ENCODE data around the gene MYO9A.

Gene MYO9A

GRCh38 chr15:72155635-72156616 is 38.0 kb upstream of the MYO9A start (continued):
- TF ChIP-seq ZNF600 (tag by site-specific recombination; IDR thresholded peaks at IDR 0.05): peak; percentile 15; the same call in 1 of the 2 replicates
- TF ChIP-seq ZEB2 (tag by site-specific recombination; IDR thresholded peaks at IDR 0.05): peak; percentile 69
- TF ChIP-seq ZNF654 (tag by site-specific recombination; IDR thresholded peaks at IDR 0.05; ENCODE audit: low read depth): peak; percentile 100
- 0 out of 2 replicates have a peak, but pooled peaks have one; percentile 52 for TF ChIP-seq ZNF24 (tag by site-specific recombination; IDR thresholded peaks at IDR 0.05)
- TF ChIP-seq SETDB1 (IDR thresholded peaks at IDR 0.05; ENCODE audit: insufficient read length, low read length): no peak
- no peak for TF ChIP-seq ZNF677 (tag by site-specific recombination; IDR thresholded peaks at IDR 0.05)
- peak; percentile 70 for TF ChIP-seq ZBTB20 (tag by site-specific recombination; IDR thresholded peaks at IDR 0.05)
- TF ChIP-seq SP7 (tag by site-specific recombination; IDR thresholded peaks at IDR 0.05): peak; percentile 49
- TF ChIP-seq ZSCAN30 (tag by site-specific recombination; IDR thresholded peaks at IDR 0.05): peak; percentile 91
- peak; percentile 13; the same call in 1 of the 2 replicates for TF ChIP-seq IKZF3 (tag by site-specific recombination; IDR thresholded peaks at IDR 0.05)
- TF ChIP-seq ZXDB (tag by site-specific recombination; IDR thresholded peaks at IDR 0.05): peak; percentile 41; the same call in 1 of the 2 replicates
- no peak for TF ChIP-seq ZNF521 (tag by site-specific recombination; IDR thresholded peaks at IDR 0.05)
- peak; percentile 64 for TF ChIP-seq ZNF335 (tag by site-specific recombination; conservative IDR thresholded peaks at IDR 0.05)

- no peaks in the 10 kb centered on the region for H3K9me3 ChIP-seq (ENCODE audit: control insufficient read depth, insufficient read depth, low read depth, low read length)
- POLR2A ChIA-PET: no interaction called here
- CTCF ChIA-PET: interaction anchor here (0.7 to 2.8 kb wide), 16 partner anchors 9 to 838 kb away, joined by 3 to 47 read pairs (median 10); no protein-coding TSS in a partner anchor
- H3K4me3 ChIP-seq (ENCODE audit: low read depth, low read length): no peak overlapping the region
- peak overlapping the region; percentile 25; the same call in 1 of the 2 replicates for H3K27ac ChIP-seq (ENCODE audit: extremely low read depth, low read depth, low read length)
- H3K36me3 ChIP-seq (ENCODE audit: control insufficient read depth in 2 of 2, insufficient read depth in 1 of 2, low read length in 2 of 2): no peaks in the 10 kb centered on the region
- H3K4me1 ChIP-seq (ENCODE audit: control insufficient read depth, insufficient read depth, low read length): peaks cover 13% of the 10 kb centered on the region
- TF ChIP-seq ZNF677 (tag by site-specific recombination; IDR thresholded peaks at IDR 0.05): 0 out of 2 replicates have a peak, but pooled peaks have one; percentile 42
- TF ChIP-seq ZNF404 (tag by site-specific recombination; IDR thresholded peaks at IDR 0.05): 0 out of 2 replicates have a peak, but pooled peaks have one; percentile 26
- no peak for TF ChIP-seq ZNF580 (tag by site-specific recombination; IDR thresholded peaks at IDR 0.05)
- TF ChIP-seq ZNF549 (tag by site-specific recombination; IDR thresholded peaks at IDR 0.05): no peak
- peak; percentile 46; the same call in 1 of the 2 replicates for TF ChIP-seq ZFHX2 (tag by site-specific recombination; conservative IDR thresholded peaks at IDR 0.05)
- TF ChIP-seq ZNF398 (tag by site-specific recombination; IDR thresholded peaks at IDR 0.05): peak; percentile 17; the same call in 1 of the 2 replicates
- no peak for TF ChIP-seq ZNF791 (tag by site-specific recombination; IDR thresholded peaks at IDR 0.05)
- no peak for TF ChIP-seq ZBTB1 (tag by site-specific recombination; IDR thresholded peaks at IDR 0.05)
- no peak for TF ChIP-seq ZNF140 (tag by site-specific recombination; IDR thresholded peaks at IDR 0.05)
- peak; percentile 50; the same call in 1 of the 2 replicates for TF ChIP-seq ZNF600 (tag by site-specific recombination; IDR thresholded peaks at IDR 0.05)
- no peak for TF ChIP-seq FEZF1 (tag by site-specific recombination; IDR thresholded peaks at IDR 0.05)
- TF ChIP-seq, protein P1, sequence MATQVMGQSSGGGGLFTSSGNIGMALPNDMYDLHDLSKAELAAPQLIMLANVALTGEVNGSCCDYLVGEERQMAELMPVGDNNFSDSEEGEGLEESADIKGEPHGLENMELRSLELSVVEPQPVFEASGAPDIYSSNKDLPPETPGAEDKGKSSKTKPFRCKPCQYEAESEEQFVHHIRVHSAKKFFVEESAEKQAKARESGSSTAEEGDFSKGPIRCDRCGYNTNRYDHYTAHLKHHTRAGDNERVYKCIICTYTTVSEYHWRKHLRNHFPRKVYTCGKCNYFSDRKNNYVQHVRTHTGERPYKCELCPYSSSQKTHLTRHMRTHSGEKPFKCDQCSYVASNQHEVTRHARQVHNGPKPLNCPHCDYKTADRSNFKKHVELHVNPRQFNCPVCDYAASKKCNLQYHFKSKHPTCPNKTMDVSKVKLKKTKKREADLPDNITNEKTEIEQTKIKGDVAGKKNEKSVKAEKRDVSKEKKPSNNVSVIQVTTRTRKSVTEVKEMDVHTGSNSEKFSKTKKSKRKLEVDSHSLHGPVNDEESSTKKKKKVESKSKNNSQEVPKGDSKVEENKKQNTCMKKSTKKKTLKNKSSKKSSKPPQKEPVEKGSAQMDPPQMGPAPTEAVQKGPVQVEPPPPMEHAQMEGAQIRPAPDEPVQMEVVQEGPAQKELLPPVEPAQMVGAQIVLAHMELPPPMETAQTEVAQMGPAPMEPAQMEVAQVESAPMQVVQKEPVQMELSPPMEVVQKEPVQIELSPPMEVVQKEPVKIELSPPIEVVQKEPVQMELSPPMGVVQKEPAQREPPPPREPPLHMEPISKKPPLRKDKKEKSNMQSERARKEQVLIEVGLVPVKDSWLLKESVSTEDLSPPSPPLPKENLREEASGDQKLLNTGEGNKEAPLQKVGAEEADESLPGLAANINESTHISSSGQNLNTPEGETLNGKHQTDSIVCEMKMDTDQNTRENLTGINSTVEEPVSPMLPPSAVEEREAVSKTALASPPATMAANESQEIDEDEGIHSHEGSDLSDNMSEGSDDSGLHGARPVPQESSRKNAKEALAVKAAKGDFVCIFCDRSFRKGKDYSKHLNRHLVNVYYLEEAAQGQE (tag by site-specific recombination; IDR thresholded peaks at IDR 0.05): no peak
- 0 out of 2 replicates have a peak, but pooled peaks have one; percentile 40 for TF ChIP-seq ZNF792 (tag by site-specific recombination; IDR thresholded peaks at IDR 0.05)
- TF ChIP-seq, protein P2, sequence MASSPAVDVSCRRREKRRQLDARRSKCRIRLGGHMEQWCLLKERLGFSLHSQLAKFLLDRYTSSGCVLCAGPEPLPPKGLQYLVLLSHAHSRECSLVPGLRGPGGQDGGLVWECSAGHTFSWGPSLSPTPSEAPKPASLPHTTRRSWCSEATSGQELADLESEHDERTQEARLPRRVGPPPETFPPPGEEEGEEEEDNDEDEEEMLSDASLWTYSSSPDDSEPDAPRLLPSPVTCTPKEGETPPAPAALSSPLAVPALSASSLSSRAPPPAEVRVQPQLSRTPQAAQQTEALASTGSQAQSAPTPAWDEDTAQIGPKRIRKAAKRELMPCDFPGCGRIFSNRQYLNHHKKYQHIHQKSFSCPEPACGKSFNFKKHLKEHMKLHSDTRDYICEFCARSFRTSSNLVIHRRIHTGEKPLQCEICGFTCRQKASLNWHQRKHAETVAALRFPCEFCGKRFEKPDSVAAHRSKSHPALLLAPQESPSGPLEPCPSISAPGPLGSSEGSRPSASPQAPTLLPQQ (tag by site-specific recombination; IDR thresholded peaks at IDR 0.05): peak; percentile 69
- TF ChIP-seq, protein P3, sequence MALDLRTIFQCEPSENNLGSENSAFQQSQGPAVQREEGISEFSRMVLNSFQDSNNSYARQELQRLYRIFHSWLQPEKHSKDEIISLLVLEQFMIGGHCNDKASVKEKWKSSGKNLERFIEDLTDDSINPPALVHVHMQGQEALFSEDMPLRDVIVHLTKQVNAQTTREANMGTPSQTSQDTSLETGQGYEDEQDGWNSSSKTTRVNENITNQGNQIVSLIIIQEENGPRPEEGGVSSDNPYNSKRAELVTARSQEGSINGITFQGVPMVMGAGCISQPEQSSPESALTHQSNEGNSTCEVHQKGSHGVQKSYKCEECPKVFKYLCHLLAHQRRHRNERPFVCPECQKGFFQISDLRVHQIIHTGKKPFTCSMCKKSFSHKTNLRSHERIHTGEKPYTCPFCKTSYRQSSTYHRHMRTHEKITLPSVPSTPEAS (tag by site-specific recombination; IDR thresholded peaks at IDR 0.05): no peak
- peak; percentile 79 for TF ChIP-seq ZBTB20 (tag by site-specific recombination; IDR thresholded peaks at IDR 0.05)
Measured at GRCh38 chr15:72155003-72155621, 37.2 kb upstream of the MYO9A start.
